ENCODE measurements around the gene ETNK2.

Gene ETNK2

GRCh38 chr1:204192589-204193352 is 40.9 kb upstream of the ETNK2 start:
- Histone ChIP-seq H2BK5ac (ENCODE audit: low read depth, low read length, poor library complexity) (no peak overlapping the region), H3K79me1 (ENCODE audit: low read length) (peaks cover 5% of the 10 kb centered on the region), H2BK120ac (ENCODE audit: insufficient read depth, low read length, poor library complexity) (no peak overlapping the region), H3K4me2 (ENCODE audit: low read length) (no peak overlapping the region), H3K36me3 (ENCODE audit: control insufficient read depth in 1 of 2, insufficient read depth in 2 of 2, low read length in 2 of 2) (no peaks in the 10 kb centered on the region), H2AFZ (ENCODE audit: insufficient read depth, low read length, poor library complexity) (no peak overlapping the region), H4K91ac (ENCODE audit: low read depth, low read length) (no peak overlapping the region), H4K8ac (ENCODE audit: low read depth, low read length) (no peak overlapping the region), H4K12ac (ENCODE audit: low read depth, low read length) (no peak overlapping the region), H3K9me3 (ENCODE audit: insufficient read depth, low read depth, low read length) (peaks cover 5% of the 10 kb centered on the region), H3K79me2 (ENCODE audit: control insufficient read depth, insufficient read depth, low read length, poor library complexity) (no peaks in the 10 kb centered on the region), H3K27me3 (ENCODE audit: insufficient read depth, low read length) (peaks cover 5% of the 10 kb centered on the region), H3K9ac (ENCODE audit: low read length) (no peak overlapping the region), H2BK12ac (ENCODE audit: low read length) (no peak overlapping the region), H3K23ac (ENCODE audit: low read length) (no peak overlapping the region), H3K4me3 (ENCODE audit: low read depth, low read length) (no peak overlapping the region), H2AK5ac (ENCODE audit: low read length) (no peak overlapping the region), H3K18ac (ENCODE audit: low read length) (no peak overlapping the region), H3K4ac (ENCODE audit: low read depth, low read length) (no peak overlapping the region), H3K4me1 (ENCODE audit: control insufficient read depth in 1 of 2, insufficient read depth in 2 of 2, low read length in 2 of 2) (peaks cover 9 to 12% of the 10 kb centered on the region in 2 experiments), H3K14ac (ENCODE audit: low read length) (no peak overlapping the region), H3K27ac (ENCODE audit: low read depth, low read length) (no peak overlapping the region)
- DNase-seq: no peak
- WGBS (ENCODE audit: extremely low coverage, insufficient coverage, insufficient read length): no CpG with 5 or more reads among the region's 3 CpGs

DNA sequence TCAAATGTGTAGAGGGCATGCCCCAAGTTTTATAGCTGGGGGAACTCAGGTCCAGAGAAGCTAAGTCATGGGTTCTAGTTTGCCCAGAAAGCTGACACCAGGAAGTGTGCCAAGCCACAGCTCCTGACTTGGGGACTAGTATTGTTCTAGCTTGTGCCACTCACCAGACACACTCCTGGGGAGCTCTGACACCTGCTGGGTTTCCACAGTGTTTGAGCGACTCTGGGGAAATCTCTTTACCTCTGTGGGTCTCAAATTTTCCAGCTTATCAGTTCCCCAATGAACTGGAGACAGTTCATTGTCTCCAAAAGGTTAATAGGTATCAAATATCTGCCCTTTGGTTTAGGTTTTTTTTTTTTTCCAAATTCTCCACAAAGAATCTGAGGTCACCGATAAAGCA is 40.2 kb upstream of the ETNK2 start:
- no CpG with 5 or more reads among the region's 2 CpGs for WGBS (ENCODE audit: extremely low coverage, insufficient coverage, insufficient read length)

DNA sequence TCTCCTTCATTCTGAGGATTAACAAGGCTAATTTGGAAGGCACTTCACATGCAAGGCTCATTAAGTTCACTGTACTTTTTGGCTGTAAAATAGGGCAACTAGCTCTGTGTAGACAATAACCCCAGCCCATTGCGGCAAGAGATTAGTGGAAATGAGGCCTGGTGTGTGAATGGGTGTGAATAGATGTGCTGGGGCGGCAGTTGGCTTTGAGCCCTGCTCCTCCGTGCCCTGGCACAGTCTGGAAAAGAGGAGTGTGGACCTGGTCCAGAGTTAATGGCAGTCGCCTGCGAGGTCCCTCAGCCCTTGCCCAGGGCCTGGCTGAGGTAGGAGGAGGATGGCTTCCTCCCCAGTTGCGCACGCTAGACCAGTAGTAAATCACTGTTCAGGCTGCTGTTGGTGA is 39.6 kb upstream of the ETNK2 start:
- Histone ChIP-seq H2AFZ (ENCODE audit: insufficient read depth, low read length, poor library complexity) (no peak overlapping the region), H3K4ac (ENCODE audit: low read depth, low read length) (no peak overlapping the region), H3K79me1 (ENCODE audit: low read length) (no peaks in the 10 kb centered on the region), H4K12ac (ENCODE audit: low read depth, low read length) (no peak overlapping the region), H3K9ac (ENCODE audit: low read length) (no peak overlapping the region), H3K18ac (ENCODE audit: low read length) (no peak overlapping the region), H3K79me2 (ENCODE audit: control insufficient read depth, insufficient read depth, low read length, poor library complexity) (no peaks in the 10 kb centered on the region), H3K36me3 (ENCODE audit: control insufficient read depth in 1 of 2, insufficient read depth in 2 of 2, low read length in 2 of 2) (no peaks in the 10 kb centered on the region), H2AK5ac (ENCODE audit: low read length) (no peak overlapping the region), H3K23ac (ENCODE audit: low read length) (no peak overlapping the region), H3K4me1 (ENCODE audit: control insufficient read depth in 1 of 2, insufficient read depth in 2 of 2, low read length in 2 of 2) (peaks cover 4 to 7% of the 10 kb centered on the region in 2 experiments), H3K14ac (ENCODE audit: low read length) (no peak overlapping the region), H3K4me3 (ENCODE audit: low read depth, low read length) (no peak overlapping the region), H4K8ac (ENCODE audit: low read depth, low read length) (no peak overlapping the region), H3K9me3 (ENCODE audit: insufficient read depth, low read depth, low read length) (peaks cover 5% of the 10 kb centered on the region), H3K27me3 (ENCODE audit: insufficient read depth, low read length) (peaks cover 5% of the 10 kb centered on the region), H3K27ac (ENCODE audit: low read depth, low read length) (no peak overlapping the region), H2BK120ac (ENCODE audit: insufficient read depth, low read length, poor library complexity) (no peak overlapping the region), H2BK5ac (ENCODE audit: low read depth, low read length, poor library complexity) (no peak overlapping the region), H3K4me2 (ENCODE audit: low read length) (no peak overlapping the region), H4K91ac (ENCODE audit: low read depth, low read length) (no peak overlapping the region), H2BK12ac (ENCODE audit: low read length) (no peak overlapping the region)
- no peak for DNase-seq
- WGBS (ENCODE audit: extremely low coverage, insufficient coverage, insufficient read length): no CpG with 5 or more reads among the region's 7 CpGs

More for the DNA sequence above, 40.2 kb upstream of the ETNK2 start:
- Histone ChIP-seq H3K79me1 (ENCODE audit: low read length) (peaks cover 5% of the 10 kb centered on the region), H2AFZ (ENCODE audit: insufficient read depth, low read length, poor library complexity) (no peak overlapping the region), H3K27ac (ENCODE audit: low read depth, low read length) (no peak overlapping the region), H3K9ac (ENCODE audit: low read length) (no peak overlapping the region), H3K4me2 (ENCODE audit: low read length) (no peak overlapping the region), H4K8ac (ENCODE audit: low read depth, low read length) (no peak overlapping the region), H2BK12ac (ENCODE audit: low read length) (no peak overlapping the region), H2BK5ac (ENCODE audit: low read depth, low read length, poor library complexity) (no peak overlapping the region), H2BK120ac (ENCODE audit: insufficient read depth, low read length, poor library complexity) (no peak overlapping the region), H3K18ac (ENCODE audit: low read length) (no peak overlapping the region), H3K14ac (ENCODE audit: low read length) (no peak overlapping the region), H3K23ac (ENCODE audit: low read length) (no peak overlapping the region), H3K27me3 (ENCODE audit: insufficient read depth, low read length) (peaks cover 5% of the 10 kb centered on the region), H3K4ac (ENCODE audit: low read depth, low read length) (no peak overlapping the region), H3K79me2 (ENCODE audit: control insufficient read depth, insufficient read depth, low read length, poor library complexity) (no peaks in the 10 kb centered on the region), H3K4me1 (ENCODE audit: control insufficient read depth in 1 of 2, insufficient read depth in 2 of 2, low read length in 2 of 2) (peaks cover 9 to 12% of the 10 kb centered on the region in 2 experiments), H2AK5ac (ENCODE audit: low read length) (no peak overlapping the region), H4K91ac (ENCODE audit: low read depth, low read length) (no peak overlapping the region), H4K12ac (ENCODE audit: low read depth, low read length) (no peak overlapping the region), H3K9me3 (ENCODE audit: insufficient read depth, low read depth, low read length) (peaks cover 5% of the 10 kb centered on the region), H3K4me3 (ENCODE audit: low read depth, low read length) (no peak overlapping the region), H3K36me3 (ENCODE audit: control insufficient read depth in 1 of 2, insufficient read depth in 2 of 2, low read length in 2 of 2) (no peaks in the 10 kb centered on the region)
- DNase-seq: no peak

- WGBS (ENCODE audit: extremely low coverage, insufficient coverage, insufficient read length): no CpG with 5 or more reads among the region's 44 CpGs
- Histone ChIP-seq H4K91ac (ENCODE audit: low read depth, low read length) (no peak overlapping the region), H3K79me2 (ENCODE audit: control insufficient read depth, insufficient read depth, low read length, poor library complexity) (no peaks in the 10 kb centered on the region), H2AK5ac (ENCODE audit: low read length) (no peak overlapping the region), H3K4me1 (ENCODE audit: control insufficient read depth in 1 of 2, insufficient read depth in 2 of 2, low read length in 2 of 2) (no peaks in the 10 kb centered on the region), H3K18ac (ENCODE audit: low read length) (no peak overlapping the region), H4K12ac (ENCODE audit: low read depth, low read length) (no peak overlapping the region), H3K9me3 (ENCODE audit: insufficient read depth, low read depth, low read length) (peaks cover 5% of the 10 kb centered on the region), H2BK5ac (ENCODE audit: low read depth, low read length, poor library complexity) (no peak overlapping the region), H2BK12ac (ENCODE audit: low read length) (no peak overlapping the region), H3K23ac (ENCODE audit: low read length) (no peak overlapping the region), H3K36me3 (ENCODE audit: control insufficient read depth in 1 of 2, insufficient read depth in 2 of 2, low read length in 2 of 2) (no peaks in the 10 kb centered on the region), H4K8ac (ENCODE audit: low read depth, low read length) (no peak overlapping the region), H3K4ac (ENCODE audit: low read depth, low read length) (no peak overlapping the region), H2BK120ac (ENCODE audit: insufficient read depth, low read length, poor library complexity) (no peak overlapping the region), H3K79me1 (ENCODE audit: low read length) (no peaks in the 10 kb centered on the region), H3K4me2 (ENCODE audit: low read length) (peak overlapping the region; percentile 41), H2AFZ (ENCODE audit: insufficient read depth, low read length, poor library complexity) (no peak overlapping the region), H3K9ac (ENCODE audit: low read length) (no peak overlapping the region), H3K27me3 (ENCODE audit: insufficient read depth, low read length) (peaks cover 5% of the 10 kb centered on the region), H3K27ac (ENCODE audit: low read depth, low read length) (no peak overlapping the region), H3K14ac (ENCODE audit: low read length) (no peak overlapping the region), H3K4me3 (ENCODE audit: low read depth, low read length) (no peak overlapping the region)
- DNase-seq: peak; percentile 10 to 25
These were observed 38.7 kb upstream of the ETNK2 start for GRCh38 chr1:204190212-204191211.

Data from trophoblast cell (in vitro differentiated cells and primary cell).